ENCODE results near the gene LTBP2.

LTBP2 gene

DNA sequence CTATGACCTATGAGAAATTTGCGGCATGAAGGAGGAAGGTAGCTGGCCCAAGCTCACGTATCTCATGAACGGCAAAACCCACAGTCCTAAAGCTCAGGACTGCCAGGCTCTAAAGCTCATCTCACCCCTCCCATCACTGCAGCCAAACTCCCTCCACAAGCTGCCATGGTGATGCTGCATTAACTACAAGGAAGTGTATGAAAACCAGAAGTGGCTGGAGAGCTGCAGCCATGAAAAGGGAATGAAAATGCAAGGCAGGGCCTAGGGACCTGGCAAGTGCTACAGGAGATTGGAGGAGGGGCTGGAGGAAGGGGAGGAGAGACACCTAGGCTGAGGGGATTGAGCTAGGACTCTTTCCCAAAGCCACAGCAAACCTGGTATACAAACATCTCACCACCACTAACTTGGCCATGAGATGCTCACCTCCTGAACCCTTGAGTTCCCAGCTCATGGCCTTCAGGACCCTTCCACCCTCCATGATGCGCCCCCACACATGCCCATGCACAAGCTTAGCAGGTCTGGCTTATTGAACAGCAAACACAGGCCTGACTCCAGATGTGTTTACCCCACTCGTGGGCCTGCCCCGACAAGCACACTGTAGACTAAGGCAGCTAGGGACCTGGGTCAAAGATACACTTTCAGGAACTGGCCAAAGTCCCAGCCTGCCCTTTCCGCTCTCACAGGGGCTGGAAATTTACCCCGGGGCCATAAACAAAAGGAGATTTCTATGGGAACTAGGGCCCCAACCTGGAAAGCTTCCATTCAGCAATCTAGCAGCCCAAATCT, 42.0 kb downstream of the LTBP2 start:
- no peak for DNase-seq

- DNase-seq, result no peak
Measured at GRCh38 chr14:74569387-74569786, 42.6 kb downstream of the LTBP2 start.

GRCh38 chr14:74568911-74569310, 43.1 kb downstream of the LTBP2 start:
- DNase-seq, result no peak

- no peak for DNase-seq
Measured at GRCh38 chr14:74568380-74568649, 43.7 kb downstream of the LTBP2 start.

- DNase-seq, result no peak
Measured at GRCh38 chr14:74567646-74568379, 44.2 kb downstream of the LTBP2 start.

DNA sequence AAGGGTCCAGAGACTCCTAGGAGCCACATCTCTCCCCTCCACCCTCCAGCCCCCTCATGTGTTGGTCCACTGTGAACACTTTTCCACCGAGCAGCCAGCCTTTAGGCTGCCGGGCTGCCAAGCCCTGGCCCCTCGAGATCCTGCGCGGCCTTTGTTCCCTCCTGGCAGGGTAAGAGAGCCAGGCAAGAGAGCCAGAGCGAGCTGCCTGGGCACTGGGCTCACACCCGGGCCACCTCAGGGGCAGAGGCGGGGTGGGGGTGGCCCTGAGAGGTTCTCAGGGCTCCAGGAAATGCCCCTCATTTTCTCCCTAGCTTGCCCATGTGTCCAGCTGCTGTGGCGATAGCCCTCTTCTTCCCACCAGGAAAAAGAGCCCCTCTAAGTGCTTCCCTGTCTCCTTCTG, 44.8 kb downstream of the LTBP2 start:
- no peak for DNase-seq

- no peak for DNase-seq
Measured at GRCh38 chr14:74566174-74567141, 45.6 kb downstream of the LTBP2 start.

DNA sequence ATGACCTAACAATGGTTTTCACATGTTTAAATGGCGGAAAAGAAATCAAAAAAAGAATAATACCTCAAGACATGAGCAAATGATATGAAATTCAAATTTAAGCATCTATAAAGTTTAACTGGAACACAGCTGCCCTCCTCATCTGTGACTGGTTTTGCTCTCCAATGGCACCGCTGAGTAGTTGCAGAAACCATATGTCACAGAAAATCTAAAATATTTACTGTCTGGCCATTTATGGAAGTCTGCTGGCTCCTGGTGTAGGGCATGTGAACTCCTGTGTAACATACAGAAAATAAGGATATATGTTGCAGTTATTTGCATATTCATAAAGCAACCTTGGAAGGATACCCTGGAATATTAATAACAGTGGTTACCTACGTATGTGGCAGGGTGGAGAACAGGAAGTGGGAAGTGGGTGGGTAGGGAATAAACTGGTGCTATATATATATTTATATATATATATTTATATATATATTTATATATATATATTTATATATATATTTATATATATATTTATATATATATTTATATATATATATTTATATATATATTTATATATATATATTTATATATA, 48.4 kb downstream of the LTBP2 start:
- DNase-seq, result no peak

- no peak for DNase-seq
Measured at GRCh38 chr14:74563233-74563585, 48.8 kb downstream of the LTBP2 start.

DNA sequence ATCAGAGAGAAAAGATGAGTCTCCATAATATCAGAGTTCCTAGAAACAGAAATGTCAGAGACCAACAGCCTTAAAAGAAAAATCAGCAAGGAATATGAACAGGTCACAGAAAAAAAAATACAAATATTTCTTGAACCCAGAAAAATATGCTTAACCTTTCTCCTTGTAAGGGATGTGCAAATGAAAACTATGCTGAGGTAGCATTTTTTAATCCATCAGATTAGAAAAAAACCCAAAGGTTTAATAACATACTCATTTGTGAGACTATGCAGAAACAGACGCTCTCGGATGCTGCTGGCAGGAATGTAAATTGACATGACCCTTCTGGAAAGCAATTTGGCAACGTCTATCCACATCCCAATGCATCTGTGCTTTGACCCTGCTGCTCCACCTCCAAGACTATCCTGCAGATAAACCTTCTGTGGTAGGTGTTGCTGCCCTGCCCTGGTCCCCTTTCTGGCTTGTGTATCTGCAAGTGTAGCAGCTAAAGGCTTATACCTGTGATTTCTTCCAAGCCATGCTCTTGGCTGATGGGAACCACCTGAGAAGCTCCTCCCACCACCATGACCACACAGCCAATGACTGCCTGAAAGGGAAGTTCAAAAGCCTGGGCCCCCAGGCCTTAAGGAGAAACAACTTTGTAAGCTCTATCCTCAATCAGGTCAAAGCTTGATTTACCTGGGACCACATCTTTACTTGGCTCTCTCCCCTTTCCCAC, 49.4 kb downstream of the LTBP2 start:
- DNase-seq, result no peak

DNA sequence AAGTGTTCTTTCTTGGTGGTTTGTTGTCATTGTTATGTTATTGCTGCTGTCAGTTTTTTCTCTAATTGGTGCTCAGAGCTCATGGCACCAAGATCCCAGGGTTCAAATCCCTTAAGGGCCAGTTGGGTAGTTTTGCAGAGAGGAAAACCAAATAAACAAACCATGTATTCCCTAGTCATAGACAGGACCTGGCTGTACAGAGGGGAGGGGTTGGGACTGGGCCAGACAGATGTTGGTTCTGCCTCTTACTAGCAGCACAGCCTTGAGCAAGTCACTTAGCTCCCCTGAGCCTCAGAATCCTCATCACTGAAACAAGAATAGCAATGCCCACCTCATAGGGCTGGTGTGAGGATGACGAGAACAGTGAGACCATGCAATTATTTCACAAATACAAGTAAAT, 53.4 kb downstream of the LTBP2 start:
- DNase-seq, result no peak

GRCh38 chr14:74557691-74558090, 54.3 kb downstream of the LTBP2 start:
- no peak for DNase-seq

- DNase-seq, result no peak
Measured at GRCh38 chr14:74555476-74556050, 56.5 kb downstream of the LTBP2 start.

DNA sequence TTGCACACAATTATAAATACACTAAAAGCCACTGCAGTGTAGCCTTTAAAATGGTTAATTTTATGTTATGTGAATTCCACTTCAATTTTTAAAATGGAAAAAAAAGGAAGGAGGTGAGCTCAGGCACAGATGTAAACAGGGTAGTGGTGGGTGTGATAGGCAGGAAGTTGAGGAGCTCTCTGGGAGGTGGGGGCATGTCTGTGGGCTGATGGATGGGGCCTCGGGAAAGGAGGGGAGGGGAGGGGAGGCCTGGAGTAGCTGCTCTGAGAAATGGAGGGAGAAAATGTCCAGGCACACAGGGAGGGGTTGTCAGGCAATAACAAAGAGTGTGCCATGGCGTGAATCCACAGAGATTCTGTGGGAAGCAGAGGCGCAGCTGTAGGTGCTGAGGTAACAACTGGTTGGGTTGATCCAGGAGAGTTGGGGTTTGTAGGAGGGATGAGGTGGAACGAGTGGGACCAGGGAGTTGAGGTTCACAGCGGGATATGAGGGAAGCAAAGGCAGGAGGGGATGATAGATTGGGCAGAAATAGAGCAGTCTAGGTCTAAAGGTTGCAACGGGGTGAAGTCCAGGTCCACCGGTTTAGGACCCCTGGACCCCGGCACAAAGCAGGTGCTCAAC, 57.2 kb downstream of the LTBP2 start:
- DNase-seq, result no peak

- DNase-seq, result no peak
Measured at GRCh38 chr14:74552623-74553022, 59.4 kb downstream of the LTBP2 start.

GRCh38 chr14:74551431-74552371, 60.3 kb downstream of the LTBP2 start:
- DNase-seq, result no peak

DNA sequence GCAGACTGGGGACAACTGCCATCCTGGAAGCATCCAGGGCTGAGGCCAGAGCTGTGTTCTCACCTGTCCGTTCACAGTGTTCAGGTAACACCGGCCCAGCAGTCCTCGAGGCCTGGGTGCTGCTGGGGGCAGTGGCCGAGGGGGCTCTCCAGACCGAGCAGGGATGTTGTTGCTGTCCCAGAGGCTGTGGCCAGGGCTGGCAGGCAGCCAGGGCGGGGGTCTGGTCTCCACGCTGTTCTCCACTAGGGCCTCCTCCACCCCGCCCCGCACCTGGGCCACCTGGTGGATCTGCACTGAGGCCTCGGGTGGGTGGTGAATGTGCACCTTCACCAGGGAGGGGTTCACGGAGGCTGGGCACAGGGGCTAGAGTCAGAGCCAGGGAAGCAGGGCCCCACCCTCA, 61.0 kb downstream of the LTBP2 start:
- DNase-seq, result no peak

GRCh38 chr14:74550071-74550470, 62.0 kb downstream of the LTBP2 start:
- no peak for DNase-seq

- no peak for DNase-seq
Measured at GRCh38 chr14:74549588-74549987, 62.4 kb downstream of the LTBP2 start.

- no peak for DNase-seq
Measured at GRCh38 chr14:74548881-74549280, 63.2 kb downstream of the LTBP2 start.
